DMS153 treated with DMSO at 0.1 percent for 48 hours (cell line): ENCODE data around the gene ZNF445.
"Not testable (repeated sequence)": the region's sequence is repeated elsewhere in the genome, so short reads cannot be mapped to it uniquely, and the experiment has no call there.

Source experiments
- DNase-seq: peaks from one replicate; lab custom pipeline; 2025; ENCODE audit not compliant: unreplicated experiment; lab: John Stamatoyannopoulos, UW

The ZNF445 gene

GRCh38 chr3:44436181-44436580 lies 41.3 kb downstream of the ZNF445 start:
- DNase-seq: no peak

DNA sequence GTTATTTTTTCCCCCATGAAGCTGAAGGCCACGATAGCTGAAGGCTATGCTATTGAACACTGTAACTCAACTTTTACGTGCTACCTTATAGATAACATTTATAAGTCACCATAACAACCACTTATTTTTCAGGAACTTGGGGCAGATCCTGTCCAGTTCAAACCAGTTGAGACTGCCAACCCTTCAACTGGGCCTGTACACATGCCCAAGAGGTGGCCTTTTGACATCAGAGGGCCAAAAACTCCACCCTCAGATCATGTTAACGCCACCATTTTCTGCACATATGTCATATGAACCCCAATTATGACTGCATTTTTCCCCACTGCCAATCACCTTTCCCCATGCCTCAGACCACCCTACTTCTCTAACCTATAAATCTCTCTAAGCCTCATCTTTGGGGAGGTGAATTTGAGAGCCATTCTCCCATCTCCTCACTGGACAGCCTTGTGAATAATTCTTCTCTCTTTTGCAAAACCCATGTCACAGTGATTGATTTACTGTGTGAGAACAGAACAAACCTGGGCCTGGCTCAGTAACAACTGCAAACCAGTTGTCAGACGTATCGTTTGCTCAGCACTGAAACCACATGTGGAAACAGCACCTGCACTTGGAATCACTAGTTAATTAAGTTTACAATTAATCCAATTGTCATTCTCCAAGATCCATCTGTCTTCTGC lies 42.5 kb downstream of the ZNF445 start:
- DNase-seq: no peak

- DNase-seq: no peak
Observed at GRCh38 chr3:44430466-44430865, 47.0 kb downstream of the ZNF445 start.

DNA sequence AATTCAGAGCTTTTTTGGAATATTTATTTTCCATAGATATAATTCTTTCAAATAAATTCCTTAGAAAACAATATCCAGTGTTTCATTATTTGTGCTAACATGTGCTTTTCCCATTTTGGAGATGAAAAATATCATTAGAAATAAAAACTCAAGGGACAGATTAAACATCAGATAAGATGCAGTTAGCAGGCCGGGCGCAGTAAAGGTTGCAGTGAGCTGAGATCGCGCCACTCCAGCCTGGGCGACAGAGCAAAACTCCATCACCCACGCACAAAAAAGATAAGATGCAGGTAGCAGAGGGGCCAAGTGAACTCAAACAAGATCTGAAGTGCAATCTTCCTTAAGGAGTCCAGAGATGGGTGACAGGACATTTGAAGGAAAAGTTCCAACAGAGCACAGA lies 48.0 kb downstream of the ZNF445 start:
- DNase-seq: no peak

- no peak for DNase-seq
Observed at GRCh38 chr3:44428910-44429309, 48.6 kb downstream of the ZNF445 start.

- DNase-seq: no peak
Observed at GRCh38 chr3:44427683-44428082, 49.8 kb downstream of the ZNF445 start.

GRCh38 chr3:44424758-44425157 lies 52.7 kb downstream of the ZNF445 start:
- DNase-seq: no peak

GRCh38 chr3:44421280-44421679 lies 56.2 kb downstream of the ZNF445 start:
- DNase-seq: no peak

DNA sequence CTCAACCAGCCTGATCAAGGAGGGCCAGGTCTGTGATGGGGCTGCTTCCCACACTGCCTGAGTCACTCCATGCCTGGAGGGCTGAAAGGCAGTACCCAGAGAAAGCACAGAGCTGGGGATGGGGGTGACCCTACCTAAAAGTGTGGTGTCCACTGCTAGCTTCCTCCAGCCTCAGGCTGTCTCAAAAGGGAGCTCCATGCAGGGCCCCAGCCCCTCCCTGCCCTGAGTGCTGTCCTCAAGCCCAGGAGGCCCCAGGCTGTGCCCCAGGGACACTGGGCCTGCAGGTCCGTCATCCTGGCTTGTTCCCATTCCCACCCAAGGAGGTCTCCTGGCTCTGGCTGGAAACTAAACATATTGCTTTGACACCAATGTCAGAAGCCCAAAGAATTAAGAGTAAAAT lies 56.8 kb downstream of the ZNF445 start:
- no peak for DNase-seq

- DNase-seq: no peak
Observed at GRCh38 chr3:44419923-44420650, 57.4 kb downstream of the ZNF445 start.

DNA sequence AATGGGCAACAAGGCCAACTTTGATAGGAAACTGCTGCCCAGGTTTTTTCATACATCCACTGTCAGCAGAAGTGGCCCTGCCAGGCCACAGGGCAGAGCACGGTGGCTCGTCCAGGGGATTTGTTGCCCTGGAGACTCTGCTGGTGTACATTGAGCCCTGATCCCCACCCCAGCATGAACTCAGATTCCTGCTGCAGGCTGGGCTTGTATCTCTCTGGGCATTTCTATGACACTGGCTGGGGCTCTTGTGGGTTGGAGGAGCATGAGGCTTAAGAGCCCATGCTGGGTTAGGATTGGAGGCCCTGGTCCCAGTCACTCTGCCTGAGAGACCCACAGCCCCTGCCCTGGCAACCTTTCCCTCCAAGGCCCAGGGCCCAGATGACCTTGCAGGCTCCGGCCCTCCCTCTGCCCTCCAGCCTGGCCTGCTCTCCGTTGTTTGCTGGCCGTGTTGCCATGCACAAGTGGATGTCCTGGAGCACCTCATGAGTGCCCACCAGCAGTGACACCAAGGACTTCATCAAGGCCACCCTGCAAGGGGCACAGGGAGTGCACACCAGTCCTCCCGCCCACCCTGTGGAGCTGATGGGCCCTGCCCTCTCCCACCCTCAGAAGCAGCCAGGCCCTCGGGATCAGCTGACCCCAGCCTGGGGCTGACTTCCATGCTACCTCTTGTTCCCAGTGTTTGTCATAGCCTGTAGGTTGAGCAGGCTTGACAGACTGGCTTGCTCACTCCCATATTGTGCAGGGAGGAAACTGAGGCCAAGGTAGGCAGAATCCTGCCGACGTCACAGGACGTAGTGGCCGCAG lies 58.2 kb downstream of the ZNF445 start:
- DNase-seq: no peak

DNA sequence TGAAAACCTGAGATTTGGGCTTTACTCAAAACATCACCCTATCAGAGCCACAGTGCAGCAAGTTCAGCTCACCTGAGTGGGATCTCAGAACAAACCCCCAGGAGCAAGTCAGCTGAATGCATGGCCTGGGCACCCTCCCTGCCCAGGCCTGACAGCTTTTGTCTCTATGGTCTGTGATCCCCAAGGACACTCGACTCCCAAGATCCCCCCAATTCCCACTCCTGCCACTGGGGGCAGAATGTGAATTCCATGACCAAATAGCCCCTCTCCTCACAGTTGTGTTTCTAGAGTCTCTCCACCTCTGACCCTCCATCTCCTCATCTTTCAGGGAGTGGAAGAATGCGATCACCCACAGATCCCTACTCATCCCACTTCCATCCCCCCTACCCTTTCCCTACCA lies 58.9 kb downstream of the ZNF445 start:
- DNase-seq: no peak

- not testable (repeated sequence) for DNase-seq
Observed at GRCh38 chr3:44418118-44418517, 59.4 kb downstream of the ZNF445 start.

- no peak for DNase-seq
Observed at GRCh38 chr3:44416031-44417030, 61.1 kb downstream of the ZNF445 start.

- no peak for DNase-seq
Observed at GRCh38 chr3:44415421-44415820, 62.0 kb downstream of the ZNF445 start.

- DNase-seq: no peak
Observed at GRCh38 chr3:44414517-44415090, 62.9 kb downstream of the ZNF445 start.

DNA sequence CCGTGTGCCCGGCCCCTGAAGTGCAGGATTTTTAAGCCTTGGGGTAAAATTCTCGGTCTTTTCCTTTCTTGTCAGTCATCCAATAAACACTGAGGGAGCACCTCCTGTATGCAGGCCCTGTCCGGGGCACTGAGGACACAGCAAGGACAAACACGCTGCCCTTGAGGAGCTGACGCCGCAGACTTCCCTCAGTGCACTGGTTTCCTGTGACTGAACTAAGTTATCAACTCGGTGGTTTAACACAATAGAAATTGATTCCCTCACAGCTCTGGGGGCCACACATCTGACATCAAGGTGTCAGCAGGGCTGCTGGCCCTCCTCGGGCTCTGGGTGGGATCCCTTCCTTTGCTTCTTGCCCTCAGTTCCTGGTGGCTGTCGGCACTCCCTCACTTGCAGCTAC lies 65.1 kb downstream of the ZNF445 start:
- no peak for DNase-seq

DNA sequence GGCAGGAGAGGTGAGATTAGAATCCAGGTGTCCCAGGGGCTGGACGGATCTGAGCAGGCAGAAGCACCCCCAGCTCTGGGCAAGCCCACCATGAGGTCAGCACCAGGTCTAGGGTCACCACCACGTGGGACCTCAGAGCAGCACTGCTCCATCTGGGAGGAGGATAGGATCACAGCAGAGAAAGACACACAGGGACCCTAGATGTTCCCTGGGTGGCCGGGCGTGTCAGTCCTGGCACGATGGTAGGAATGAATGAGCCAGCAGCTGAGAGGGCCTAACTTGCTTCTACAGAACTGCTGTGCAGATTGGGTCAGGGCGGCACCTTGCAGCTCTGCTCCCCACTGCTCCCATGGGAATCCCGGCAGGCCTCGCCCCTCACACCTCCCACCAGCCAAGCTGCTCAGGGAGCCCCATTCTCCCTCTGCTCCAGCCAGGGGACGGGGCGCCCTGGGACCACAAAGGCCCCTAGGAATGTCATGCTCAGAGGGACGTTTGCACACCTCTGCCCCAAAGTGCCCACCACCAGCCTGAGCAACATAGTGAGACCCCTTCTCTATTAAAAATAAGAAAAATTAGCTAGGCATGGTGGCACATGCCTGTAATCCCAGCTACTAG lies 66.3 kb downstream of the ZNF445 start:
- DNase-seq: no peak

- no peak for DNase-seq
Observed at GRCh38 chr3:44409640-44410410, 67.6 kb downstream of the ZNF445 start.
